Measurements from ENCODE around the gene CAPN7. TPM values are rescaled to one million over a fixed set of nuclear protein-coding genes. Genes with fewer than 3 reads are reported as not detected.
A peak's percentile ranks its signal among the peaks of the same experiment; 100 is the strongest.

Gene CAPN7
- total RNA-seq, 1 donor from 2014 or later: 37.9 TPM

- Mint-ChIP-seq H3K36me3 (no peaks in the 10 kb centered on the region), H3K27ac (no peak overlapping the region), H3K9me3 (no peaks in the 10 kb centered on the region), H3K4me1 (ENCODE audit: unreplicated experiment) (no peaks in the 10 kb centered on the region), H3K27me3 (no peaks in the 10 kb centered on the region), H3K4me3 (no peak overlapping the region)
- TF ChIP-seq, protein P1, sequence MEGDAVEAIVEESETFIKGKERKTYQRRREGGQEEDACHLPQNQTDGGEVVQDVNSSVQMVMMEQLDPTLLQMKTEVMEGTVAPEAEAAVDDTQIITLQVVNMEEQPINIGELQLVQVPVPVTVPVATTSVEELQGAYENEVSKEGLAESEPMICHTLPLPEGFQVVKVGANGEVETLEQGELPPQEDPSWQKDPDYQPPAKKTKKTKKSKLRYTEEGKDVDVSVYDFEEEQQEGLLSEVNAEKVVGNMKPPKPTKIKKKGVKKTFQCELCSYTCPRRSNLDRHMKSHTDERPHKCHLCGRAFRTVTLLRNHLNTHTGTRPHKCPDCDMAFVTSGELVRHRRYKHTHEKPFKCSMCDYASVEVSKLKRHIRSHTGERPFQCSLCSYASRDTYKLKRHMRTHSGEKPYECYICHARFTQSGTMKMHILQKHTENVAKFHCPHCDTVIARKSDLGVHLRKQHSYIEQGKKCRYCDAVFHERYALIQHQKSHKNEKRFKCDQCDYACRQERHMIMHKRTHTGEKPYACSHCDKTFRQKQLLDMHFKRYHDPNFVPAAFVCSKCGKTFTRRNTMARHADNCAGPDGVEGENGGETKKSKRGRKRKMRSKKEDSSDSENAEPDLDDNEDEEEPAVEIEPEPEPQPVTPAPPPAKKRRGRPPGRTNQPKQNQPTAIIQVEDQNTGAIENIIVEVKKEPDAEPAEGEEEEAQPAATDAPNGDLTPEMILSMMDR (conservative IDR thresholded peaks at IDR 0.05): no peak
- peak; percentile 37 for DNase-seq (ENCODE audit: extremely low spot score, unreplicated experiment)
Observed at GRCh38 chr3:15267502-15267901, 61.5 kb downstream of the CAPN7 start.

DNA sequence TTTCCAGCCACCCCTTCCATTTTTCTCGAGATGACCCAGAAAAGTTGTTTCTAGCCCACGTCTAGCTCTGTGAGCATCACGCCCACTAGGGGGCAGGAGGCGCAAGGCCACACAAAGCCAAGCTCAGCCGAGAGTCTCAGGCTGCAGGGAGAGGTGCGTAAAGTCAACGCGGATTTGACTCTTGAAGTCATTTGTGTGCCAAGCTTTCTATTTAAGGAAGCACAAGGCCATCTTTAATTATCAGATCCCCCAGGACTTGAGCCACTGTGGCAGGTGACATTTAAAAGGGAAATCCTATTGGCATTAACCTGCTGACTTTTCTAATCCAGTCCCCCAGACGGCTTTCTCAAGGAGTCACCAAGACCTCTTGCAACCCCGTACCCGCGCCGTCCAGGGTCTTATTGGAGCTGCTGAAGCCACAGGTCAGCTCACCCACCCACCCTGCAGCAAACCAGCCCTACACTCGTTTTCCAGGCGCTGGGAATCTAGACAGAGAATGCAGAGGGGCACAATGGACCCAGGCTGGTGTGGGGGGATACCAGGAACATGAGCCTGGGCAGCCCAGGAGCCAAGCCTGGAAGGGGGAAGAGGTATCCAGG, 62.1 kb downstream of the CAPN7 start:
- H3K9me3 Mint-ChIP-seq: no peaks in the 10 kb centered on the region
- no peak overlapping the region for H3K4me3 Mint-ChIP-seq
- H3K4me1 Mint-ChIP-seq (ENCODE audit: unreplicated experiment): no peaks in the 10 kb centered on the region
- TF ChIP-seq, protein P1 (conservative IDR thresholded peaks at IDR 0.05): peak; percentile 97
- H3K27me3 Mint-ChIP-seq: no peaks in the 10 kb centered on the region
- no peak overlapping the region for H3K27ac Mint-ChIP-seq
- DNase-seq (ENCODE audit: extremely low spot score, unreplicated experiment): peak; percentile 88
- H3K36me3 Mint-ChIP-seq: peaks cover 1% of the 10 kb centered on the region

DNA sequence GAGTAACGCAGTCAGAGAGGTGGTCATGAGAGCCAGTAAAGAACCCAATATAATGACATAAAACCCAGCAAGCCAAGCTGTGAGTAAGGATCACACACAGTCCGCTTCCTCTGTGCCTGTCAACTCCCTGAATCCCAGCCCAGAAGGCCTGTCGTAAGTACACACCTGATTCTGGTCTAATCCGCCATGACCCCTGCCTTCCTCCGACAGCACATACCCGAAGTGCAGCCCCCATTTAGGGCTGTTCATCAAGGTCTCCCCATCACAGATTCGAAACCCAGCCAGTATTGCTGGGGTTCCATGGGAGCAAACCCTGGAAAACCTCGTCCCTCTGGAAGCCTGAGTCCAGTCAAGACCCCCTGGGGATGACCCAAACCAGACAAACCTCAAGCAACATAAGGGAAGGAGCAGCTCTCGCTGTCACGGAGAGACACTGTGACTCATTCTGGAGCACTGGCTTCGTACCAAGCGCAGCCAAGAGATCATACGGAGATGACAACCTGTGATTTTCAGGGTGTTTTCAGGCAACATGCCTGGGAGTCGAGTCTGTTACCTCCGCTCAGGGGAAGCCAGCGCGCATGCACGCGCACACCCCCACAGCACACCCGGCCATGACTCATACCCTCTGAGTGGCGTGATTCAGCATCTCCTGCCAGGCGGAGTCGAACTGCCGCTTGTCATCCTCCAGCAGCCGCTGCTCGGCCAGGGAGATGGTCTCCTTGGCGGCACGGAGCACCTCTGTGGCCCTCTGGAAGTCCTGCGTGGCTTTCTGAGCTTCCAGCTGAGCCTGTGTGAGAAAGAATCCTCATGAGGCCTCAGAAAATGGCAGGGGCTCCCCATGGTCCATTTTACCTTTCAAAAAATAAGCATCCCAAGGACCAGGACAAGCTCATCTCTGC, 63.3 kb downstream of the CAPN7 start:
- H3K9me3 Mint-ChIP-seq: no peaks in the 10 kb centered on the region
- H3K27me3 Mint-ChIP-seq: no peaks in the 10 kb centered on the region
- no peak overlapping the region for H3K4me3 Mint-ChIP-seq
- H3K4me1 Mint-ChIP-seq (ENCODE audit: unreplicated experiment): no peaks in the 10 kb centered on the region
- peak; percentile 62 for DNase-seq (ENCODE audit: extremely low spot score, unreplicated experiment)
- H3K36me3 Mint-ChIP-seq: peaks cover 3% of the 10 kb centered on the region
- H3K27ac Mint-ChIP-seq: peak overlapping the region; percentile 79
- TF ChIP-seq, protein P1 (conservative IDR thresholded peaks at IDR 0.05): no peak

DNA sequence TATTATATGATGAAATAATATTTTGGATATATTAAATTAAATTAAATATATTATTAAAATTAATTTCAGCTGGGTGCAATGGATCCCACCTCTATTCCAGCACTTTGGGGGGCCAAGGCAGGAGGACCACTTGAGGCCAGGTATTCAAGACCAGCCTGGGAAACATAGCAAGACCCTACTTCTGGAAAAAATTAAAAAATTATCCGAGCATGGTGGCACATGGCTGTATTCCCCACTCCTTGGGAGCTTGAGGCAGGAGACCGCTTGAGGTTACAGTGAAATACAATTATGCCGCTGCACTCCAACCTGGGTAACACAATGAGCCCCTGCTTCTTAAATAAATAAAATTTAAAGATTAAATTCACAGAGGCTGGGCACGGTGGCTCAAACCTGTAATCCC, 65.0 kb downstream of the CAPN7 start:
- no peak overlapping the region for H3K27ac Mint-ChIP-seq
- H3K36me3 Mint-ChIP-seq: peaks cover 3% of the 10 kb centered on the region
- no peaks in the 10 kb centered on the region for H3K27me3 Mint-ChIP-seq
- TF ChIP-seq, protein P1 (conservative IDR thresholded peaks at IDR 0.05): no peak
- no peak overlapping the region for H3K4me3 Mint-ChIP-seq
- H3K4me1 Mint-ChIP-seq (ENCODE audit: unreplicated experiment): no peaks in the 10 kb centered on the region
- no peaks in the 10 kb centered on the region for H3K9me3 Mint-ChIP-seq
- DNase-seq (ENCODE audit: extremely low spot score, unreplicated experiment): no peak

- Mint-ChIP-seq H3K27ac (no peak overlapping the region), H3K9me3 (no peaks in the 10 kb centered on the region), H3K27me3 (no peaks in the 10 kb centered on the region), H3K4me1 (ENCODE audit: unreplicated experiment) (no peaks in the 10 kb centered on the region), H3K36me3 (peaks cover 3% of the 10 kb centered on the region), H3K4me3 (no peak overlapping the region)
- TF ChIP-seq, protein P1 (conservative IDR thresholded peaks at IDR 0.05): no peak
- no peak for DNase-seq (ENCODE audit: extremely low spot score, unreplicated experiment)
Observed at GRCh38 chr3:15271785-15272381, 65.8 kb downstream of the CAPN7 start.

Measured in type B pancreatic cell (in vitro differentiated cells).